ENCODE data around the gene PRR18. TPM values are rescaled to one million over a fixed set of nuclear protein-coding genes. Genes with fewer than 3 reads are reported as not detected.
"Not testable (repeated sequence)": the region's sequence is repeated elsewhere in the genome, so short reads cannot be mapped to it uniquely, and the experiment has no call there.

Gene PRR18
- total RNA-seq, 4 donors from 2014 or later: not detected

DNA sequence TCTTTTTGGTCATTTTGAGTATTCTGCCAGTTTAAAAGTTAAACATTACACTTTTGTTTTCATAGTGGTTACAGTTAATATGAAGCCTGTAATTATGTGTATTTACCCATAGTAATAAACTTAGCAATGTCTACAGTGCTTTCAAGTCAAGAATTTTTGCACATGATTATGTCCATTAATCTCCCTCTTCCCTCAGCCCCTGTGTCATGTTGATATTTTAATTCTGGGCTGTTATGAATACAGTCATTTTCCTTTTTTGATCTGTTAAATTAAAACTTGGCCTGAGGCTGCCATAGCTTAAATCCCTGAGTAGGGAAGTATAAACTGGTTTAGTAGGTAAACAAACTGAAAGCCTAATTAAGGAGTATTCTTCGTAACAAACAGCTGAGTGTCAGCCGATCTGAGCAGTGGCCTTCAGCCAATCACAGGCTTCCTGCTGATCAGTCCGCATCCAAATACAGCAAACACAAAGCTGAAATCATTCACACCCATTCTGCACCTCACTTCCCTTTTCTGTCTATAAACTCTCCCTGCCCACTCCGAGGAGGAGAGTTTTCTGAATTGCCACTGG, 43.6 kb upstream of the PRR18 start:
- no peak for TF ChIP-seq POLR2A (IDR thresholded peaks at IDR 0.05)
- TF ChIP-seq, protein P1, sequence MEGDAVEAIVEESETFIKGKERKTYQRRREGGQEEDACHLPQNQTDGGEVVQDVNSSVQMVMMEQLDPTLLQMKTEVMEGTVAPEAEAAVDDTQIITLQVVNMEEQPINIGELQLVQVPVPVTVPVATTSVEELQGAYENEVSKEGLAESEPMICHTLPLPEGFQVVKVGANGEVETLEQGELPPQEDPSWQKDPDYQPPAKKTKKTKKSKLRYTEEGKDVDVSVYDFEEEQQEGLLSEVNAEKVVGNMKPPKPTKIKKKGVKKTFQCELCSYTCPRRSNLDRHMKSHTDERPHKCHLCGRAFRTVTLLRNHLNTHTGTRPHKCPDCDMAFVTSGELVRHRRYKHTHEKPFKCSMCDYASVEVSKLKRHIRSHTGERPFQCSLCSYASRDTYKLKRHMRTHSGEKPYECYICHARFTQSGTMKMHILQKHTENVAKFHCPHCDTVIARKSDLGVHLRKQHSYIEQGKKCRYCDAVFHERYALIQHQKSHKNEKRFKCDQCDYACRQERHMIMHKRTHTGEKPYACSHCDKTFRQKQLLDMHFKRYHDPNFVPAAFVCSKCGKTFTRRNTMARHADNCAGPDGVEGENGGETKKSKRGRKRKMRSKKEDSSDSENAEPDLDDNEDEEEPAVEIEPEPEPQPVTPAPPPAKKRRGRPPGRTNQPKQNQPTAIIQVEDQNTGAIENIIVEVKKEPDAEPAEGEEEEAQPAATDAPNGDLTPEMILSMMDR (IDR thresholded peaks at IDR 0.05): no peak
- peak in 1 of 2 donors; percentile 41 for DNase-seq (ENCODE audit: low spot score in 2 of 2)
- WGBS, 2 donors: 10 to 11% methylated on average over 4 of the region's 4 CpGs
- intact Hi-C loops (cut with DNase I; ENCODE audit: low total_unique reads): no loop called here
- no peak overlapping the region for H3K4me3 ChIP-seq (ENCODE audit: low read depth, poor library complexity, severe bottlenecking)

DNA sequence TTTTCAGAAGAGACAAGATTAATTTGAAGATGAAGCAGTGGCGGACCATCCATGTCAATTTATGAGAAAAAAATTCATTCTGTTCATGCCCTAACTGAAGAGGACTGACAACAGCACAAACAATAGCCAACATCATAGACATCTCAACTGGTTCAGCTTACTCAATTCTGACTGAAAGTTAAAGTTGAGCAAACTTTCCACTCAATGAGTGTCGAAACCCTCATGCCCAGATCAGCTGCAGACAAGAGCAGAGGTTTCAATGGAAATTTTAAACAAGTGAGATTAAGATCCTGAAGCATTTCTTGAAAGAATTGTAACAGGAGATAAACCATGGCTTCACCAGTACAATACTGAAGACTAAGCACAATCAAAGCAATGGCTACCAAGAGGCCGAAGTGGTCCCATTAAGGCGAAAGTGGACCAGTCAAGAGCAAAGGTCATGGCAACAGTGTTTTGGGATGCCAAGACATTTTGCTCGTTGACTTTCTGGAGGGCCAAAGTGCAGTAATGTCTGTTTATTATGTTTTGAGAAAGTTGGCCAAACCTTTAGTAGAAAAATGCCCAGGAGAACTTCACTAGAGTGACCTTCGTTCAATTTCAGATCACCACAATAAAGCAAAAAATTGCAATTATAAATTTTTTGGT, 40.2 kb upstream of the PRR18 start:
- no peak overlapping the region for H3K4me3 ChIP-seq (ENCODE audit: low read depth, poor library complexity, severe bottlenecking)
- intact Hi-C loops (cut with DNase I; ENCODE audit: low total_unique reads): no loop called here
- WGBS, 2 donors: 88 to 91% methylated on average over 6 of the region's 6 CpGs
- TF ChIP-seq POLR2A (IDR thresholded peaks at IDR 0.05): no peak
- TF ChIP-seq, protein P1 (IDR thresholded peaks at IDR 0.05): no peak
- no peak for DNase-seq (ENCODE audit: low spot score in 2 of 2)

DNA sequence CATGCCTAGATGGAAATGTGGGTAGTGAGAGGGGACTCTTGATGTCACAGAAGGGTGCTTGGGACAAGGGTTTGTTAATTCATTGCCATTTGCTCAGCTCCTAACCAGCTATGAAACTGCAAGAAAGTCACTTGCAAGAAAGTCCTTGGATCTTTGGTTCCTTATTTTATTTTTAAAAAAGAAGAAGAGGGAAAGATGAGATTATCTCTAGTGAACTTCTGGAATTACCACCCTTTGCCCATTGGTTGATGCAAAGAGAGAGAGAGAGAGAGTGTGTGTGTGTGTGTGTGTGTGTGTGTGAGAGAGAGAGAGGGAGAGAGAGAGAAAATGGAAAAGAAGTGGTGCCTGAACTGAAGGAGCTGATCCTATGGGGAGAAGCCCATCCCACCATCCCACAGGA, 38.8 kb upstream of the PRR18 start:
- no peak for DNase-seq (ENCODE audit: low spot score in 2 of 2)
- intact Hi-C loops (cut with DNase I; ENCODE audit: low total_unique reads): no loop called here
- no peak overlapping the region for H3K4me3 ChIP-seq (ENCODE audit: low read depth, poor library complexity, severe bottlenecking)
- TF ChIP-seq, protein P1 (IDR thresholded peaks at IDR 0.05): no peak
- TF ChIP-seq POLR2A (IDR thresholded peaks at IDR 0.05): no peak

DNA sequence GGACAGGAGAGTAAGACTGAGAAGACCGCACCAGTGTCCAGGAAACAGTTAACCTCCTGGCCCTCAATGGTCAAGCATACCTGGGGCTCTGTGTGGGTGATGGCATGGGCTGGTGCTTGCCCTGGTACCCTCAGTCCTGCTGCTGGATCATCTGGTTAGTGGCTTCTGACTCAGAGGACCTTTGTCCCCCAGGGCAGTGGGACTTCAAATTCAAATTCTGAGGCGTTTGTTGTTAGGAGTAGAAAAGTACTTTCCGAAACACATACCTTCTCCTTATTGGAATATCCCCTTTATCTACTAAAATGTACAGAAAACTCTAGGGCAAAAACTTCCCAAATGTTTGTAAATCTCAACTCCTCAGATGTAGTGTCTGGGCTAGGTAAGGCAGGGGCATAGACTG, 38.3 kb upstream of the PRR18 start:
- no peak overlapping the region for H3K4me3 ChIP-seq (ENCODE audit: low read depth, poor library complexity, severe bottlenecking)
- intact Hi-C loops (cut with DNase I; ENCODE audit: low total_unique reads): no loop called here
- TF ChIP-seq, protein P1 (IDR thresholded peaks at IDR 0.05): no peak
- no peak for TF ChIP-seq POLR2A (IDR thresholded peaks at IDR 0.05)
- WGBS, 2 donors: 82 to 93% methylated on average over 3 of the region's 3 CpGs
- DNase-seq (ENCODE audit: low spot score in 2 of 2): no peak

DNA sequence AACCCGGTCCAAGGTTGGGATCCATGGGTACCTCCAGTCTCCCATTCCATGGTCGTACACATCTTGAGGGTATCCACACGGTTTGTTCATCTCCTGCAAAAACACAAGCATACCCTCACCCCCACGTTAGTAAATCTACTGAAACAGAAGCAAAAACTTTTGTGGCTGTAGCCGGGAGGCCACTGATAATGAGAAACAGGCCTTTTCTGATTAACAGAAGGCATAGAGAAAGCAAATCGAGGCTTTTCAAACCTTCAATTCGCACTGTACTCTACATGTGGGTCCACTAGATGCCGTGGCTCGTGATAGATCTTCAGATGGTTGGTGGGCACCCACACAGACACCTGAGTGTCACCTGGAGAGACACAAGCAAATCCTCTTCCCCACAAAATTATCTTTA, 37.5 kb upstream of the PRR18 start:
- DNase-seq (ENCODE audit: low spot score in 2 of 2); intact Hi-C loops (cut with DNase I; ENCODE audit: low total_unique reads); H3K4me3 ChIP-seq (ENCODE audit: low read depth, poor library complexity, severe bottlenecking): not testable (repeated sequence)
- 72 to 76% methylated on average over 9 of the region's 9 CpGs for WGBS, 2 donors

DNA sequence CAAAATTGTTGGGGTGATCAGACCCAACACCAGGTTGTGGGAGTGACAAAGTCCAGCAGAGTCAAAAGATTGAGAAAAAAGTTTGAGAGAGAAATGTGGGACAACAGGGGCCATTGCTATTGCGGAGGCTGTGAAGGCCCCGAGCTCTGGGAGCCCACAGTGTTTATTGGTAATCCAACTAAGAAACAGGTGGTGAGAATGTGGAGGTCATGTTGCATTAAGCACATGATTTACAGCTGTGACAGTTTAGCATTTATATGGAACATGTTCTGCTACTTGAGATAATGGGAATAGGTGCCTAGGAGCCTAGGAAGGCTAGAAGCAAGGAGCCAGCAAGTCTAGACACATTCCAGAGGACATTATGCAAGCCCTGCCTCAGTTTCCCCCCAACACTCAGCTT, 36.7 kb upstream of the PRR18 start:
- H3K4me3 ChIP-seq (ENCODE audit: low read depth, poor library complexity, severe bottlenecking); DNase-seq (ENCODE audit: low spot score in 2 of 2); intact Hi-C loops (cut with DNase I; ENCODE audit: low total_unique reads): not testable (repeated sequence)
- 89 to 92% methylated on average over 2 of the region's 2 CpGs for WGBS, 2 donors

DNA sequence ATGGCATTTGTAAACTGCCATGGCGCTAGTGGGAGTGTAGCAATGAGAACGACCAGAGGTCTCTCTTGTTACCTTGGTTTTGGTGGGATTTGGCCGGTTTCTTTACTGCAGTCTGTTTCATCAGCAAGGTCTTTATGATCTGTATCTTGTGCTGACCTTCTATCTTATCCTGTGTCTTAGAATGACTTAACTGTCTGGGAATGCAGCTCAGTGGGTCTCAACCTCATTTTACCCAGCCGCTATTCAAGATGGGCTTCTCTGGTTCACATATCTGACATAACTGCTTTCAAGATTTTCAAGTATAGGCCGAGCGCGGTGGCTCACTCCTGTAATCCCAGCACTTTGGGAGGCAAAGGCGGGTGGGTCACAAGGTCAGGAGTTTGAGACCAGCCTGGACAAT, 36.0 kb upstream of the PRR18 start:
- intact Hi-C loops (cut with DNase I; ENCODE audit: low total_unique reads): no loop called here
- WGBS, 2 donors: 90 to 97% methylated on average over 8 of the region's 8 CpGs
- TF ChIP-seq POLR2A (IDR thresholded peaks at IDR 0.05): no peak
- TF ChIP-seq, protein P1 (IDR thresholded peaks at IDR 0.05): no peak
- H3K4me3 ChIP-seq (ENCODE audit: low read depth, poor library complexity, severe bottlenecking): no peak overlapping the region
- no peak for DNase-seq (ENCODE audit: low spot score in 2 of 2)

Measured in lower leg skin (tissue), 4 donors.